HG03571 (cell line): ENCODE measurements around the gene PLEKHG4.

ENCODE experiments used
- ATAC-seq: cut with Tn5 transposase; IDR thresholded peaks from one replicate; pipeline ENCODE4 v1.9.1; 2021; ENCODE audit not compliant: unreplicated experiment

PLEKHG4 gene

GRCh38 chr16:67283826-67284555 lies 4.7 kb downstream of the PLEKHG4 start:
- ATAC-seq = no peak

DNA sequence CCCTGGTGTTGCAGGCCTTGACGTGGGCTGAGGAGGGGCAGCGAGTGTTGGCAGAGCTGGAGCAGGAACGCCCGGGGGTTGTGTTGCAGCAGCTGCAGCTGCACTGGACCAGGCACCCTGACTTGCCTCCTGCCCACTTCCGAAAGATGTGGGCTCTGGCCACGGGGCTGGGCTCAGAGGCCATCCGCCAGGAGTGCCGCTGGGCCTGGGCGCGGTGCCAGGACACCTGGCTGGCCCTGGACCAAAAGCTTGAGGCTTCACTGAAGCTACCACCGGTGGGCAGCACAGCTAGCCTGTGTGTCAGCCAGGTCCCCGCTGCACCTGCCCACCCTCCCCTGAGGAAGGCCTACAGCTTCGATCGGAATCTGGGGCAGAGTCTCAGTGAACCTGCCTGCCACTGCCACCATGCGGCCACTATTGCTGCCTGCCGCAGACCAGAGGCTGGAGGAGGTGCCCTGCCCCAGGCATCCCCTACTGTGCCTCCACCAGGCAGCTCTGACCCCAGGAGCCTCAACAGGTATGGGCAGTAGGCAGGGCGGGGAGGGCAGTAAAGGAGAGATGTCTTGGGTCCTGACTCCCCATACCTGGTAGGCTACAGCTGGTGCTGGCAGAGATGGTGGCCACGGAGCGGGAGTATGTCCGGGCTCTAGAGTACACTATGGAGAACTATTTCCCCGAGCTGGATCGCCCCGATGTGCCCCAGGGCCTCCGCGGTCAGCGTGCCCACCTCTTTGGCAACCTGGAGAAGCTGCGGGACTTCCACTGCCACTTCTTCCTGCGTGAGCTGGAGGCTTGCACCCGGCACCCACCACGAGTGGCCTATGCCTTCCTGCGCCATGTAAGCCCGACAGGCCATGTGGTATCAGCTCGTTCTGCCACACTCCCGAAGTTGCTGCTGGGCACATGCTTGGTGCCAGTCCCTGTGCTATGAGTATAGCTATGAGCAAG lies 5.6 kb downstream of the PLEKHG4 start:
- no peak for ATAC-seq

GRCh38 chr16:67286441-67287235 lies 7.3 kb downstream of the PLEKHG4 start:
- no peak for ATAC-seq

- ATAC-seq = no peak
Observed at GRCh38 chr16:67287960-67288359, 8.6 kb downstream of the PLEKHG4 start.

DNA sequence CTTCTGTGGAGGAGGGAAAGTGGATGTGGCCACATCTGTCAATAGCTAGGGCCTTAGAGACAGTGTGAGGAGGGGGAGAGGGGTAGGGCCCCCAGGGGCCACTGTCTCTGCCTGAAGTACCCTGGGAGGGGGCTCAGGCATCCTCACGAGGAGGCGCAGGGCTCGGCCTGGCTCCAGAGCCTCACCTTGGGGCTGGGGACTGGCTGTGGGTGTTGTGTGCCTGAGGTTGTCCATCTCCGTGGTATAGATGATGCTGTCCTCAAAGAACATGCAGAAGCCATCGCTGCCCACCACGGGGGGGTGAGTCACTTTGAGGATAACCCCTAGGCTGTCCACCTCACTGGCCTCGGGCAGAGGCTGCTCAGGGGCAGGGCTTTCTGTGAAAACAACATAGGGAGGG lies 12.1 kb downstream of the PLEKHG4 start:
- no peak for ATAC-seq

- ATAC-seq = no peak
Observed at GRCh38 chr16:67294171-67294757, 14.9 kb downstream of the PLEKHG4 start.

GRCh38 chr16:67294938-67295361 lies 15.6 kb downstream of the PLEKHG4 start:
- no peak for ATAC-seq

GRCh38 chr16:67296420-67296819 lies 17.1 kb downstream of the PLEKHG4 start:
- no peak for ATAC-seq

DNA sequence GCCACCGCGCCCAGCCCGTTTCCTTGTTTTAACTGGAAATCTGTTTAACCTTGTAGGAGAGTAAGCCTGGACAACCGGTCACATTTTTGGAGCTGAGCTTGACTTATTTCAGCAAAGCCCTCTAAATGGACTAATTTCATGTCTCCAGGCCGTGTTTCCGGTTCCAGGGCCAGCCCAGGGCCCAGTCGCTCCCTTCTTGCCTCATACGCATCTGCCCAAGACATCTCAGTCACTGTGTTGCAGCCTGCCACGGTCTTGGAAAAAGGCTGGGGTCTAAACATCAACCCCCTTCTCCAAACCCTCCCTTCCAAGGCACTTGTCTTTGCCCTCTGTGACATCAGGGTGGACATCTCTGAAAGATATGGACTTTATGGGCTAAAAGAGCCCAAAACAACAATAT lies 18.9 kb downstream of the PLEKHG4 start:
- no peak for ATAC-seq

DNA sequence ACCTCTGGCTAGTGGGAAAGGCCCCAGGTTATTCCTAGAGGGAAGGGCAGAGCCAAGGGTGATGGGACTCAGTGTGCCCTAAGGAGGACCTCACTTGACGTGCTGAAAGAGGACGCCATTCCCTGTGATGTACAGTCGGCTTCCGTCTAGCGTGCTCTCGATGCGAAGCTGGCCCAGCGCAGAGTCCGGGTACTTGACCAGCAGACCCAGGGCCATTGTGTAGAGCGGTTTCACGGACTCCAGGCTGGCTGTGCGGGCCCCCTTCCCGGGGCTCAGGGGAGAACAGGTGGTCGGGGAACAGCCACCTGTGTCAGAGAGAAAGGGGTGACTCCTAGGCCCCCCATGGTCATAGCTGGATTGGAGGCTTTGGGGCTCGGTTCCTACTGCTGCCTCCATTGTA lies 19.9 kb downstream of the PLEKHG4 start:
- no peak for ATAC-seq

DNA sequence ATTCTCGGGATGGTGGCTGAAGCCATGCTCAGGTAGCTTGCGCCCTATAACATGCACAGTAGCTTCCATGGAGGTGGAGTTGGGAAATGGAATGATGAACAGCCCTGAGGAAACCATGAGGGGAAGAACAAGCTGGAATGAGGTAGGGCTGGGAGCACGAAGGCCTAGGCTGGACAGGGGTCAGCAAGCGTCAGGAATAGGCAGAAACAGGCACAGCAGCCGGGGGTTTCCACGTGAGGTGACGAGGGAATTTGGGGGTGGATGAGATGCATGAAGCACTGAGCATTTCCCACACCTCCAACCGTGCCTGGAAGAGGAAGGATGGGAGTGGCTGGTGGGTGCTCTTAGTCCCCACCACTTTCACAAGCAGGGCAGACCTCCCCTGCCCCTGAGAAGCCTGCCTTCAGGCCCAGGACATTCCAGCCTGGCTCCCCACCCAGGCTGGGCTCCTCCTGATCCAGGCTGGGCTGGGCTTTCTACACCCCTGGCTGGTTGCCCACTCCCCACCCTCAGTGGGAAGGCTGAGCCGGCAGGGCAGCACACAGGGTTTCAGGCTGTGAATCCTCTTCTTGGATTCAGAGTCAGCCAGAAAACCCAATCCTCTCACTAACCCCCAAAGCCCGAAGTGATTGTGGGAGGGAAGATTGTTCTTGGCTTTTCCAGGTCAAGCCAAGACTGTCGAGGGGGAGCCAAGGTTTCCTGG lies 21.9 kb downstream of the PLEKHG4 start:
- no peak for ATAC-seq

- ATAC-seq = no peak
Observed at GRCh38 chr16:67302076-67302475, 22.7 kb downstream of the PLEKHG4 start.

DNA sequence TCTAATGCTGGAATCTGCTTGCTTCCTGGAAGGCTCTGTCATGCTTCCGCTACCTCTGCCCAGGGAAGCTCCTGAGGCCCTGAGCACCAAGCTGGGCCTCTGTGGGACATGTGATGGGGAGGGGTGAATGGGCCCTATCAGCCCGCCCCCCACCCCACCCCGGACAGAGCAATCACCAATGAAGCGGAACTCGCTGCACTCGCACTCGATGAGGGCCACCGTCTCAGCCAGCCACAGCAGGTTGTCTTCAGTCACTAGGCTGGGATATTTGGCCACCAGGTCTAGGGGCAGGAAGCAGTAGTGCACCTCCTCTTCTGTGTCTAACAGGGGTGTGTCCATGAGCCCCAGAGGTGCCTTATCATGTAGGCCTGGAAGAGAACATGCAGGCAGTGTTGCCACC lies 23.6 kb downstream of the PLEKHG4 start:
- ATAC-seq = no peak

GRCh38 chr16:67304020-67304419 lies 24.7 kb downstream of the PLEKHG4 start:
- ATAC-seq = no peak

- no peak for ATAC-seq
Observed at GRCh38 chr16:67305216-67306071, 26.1 kb downstream of the PLEKHG4 start.

GRCh38 chr16:67310561-67310960 lies 31.2 kb downstream of the PLEKHG4 start:
- ATAC-seq = no peak

- no peak for ATAC-seq
Observed at GRCh38 chr16:67311607-67312488, 32.5 kb downstream of the PLEKHG4 start.

- no peak for ATAC-seq
Observed at GRCh38 chr16:67312719-67313118, 33.4 kb downstream of the PLEKHG4 start.
